H1 (cell line): ENCODE results near the gene LYRM4. TPM values are rescaled to one million over a fixed set of nuclear protein-coding genes. Genes with fewer than 3 reads are reported as not detected.

Experiments used
- CTCF ChIA-PET: fragments of 300-600 bp; sonication (Branson Sonifier 250); formaldehyde crosslinking; loops from one replicate; lab custom pipeline; 2021; ENCODE audit not compliant: partially characterized antibody; lab: Charles Lee
- POLR2A ChIA-PET: fragments of 300-600 bp; sonication (Branson Sonifier 250); formaldehyde crosslinking; loops from one replicate; lab custom pipeline; 2021; ENCODE audit warnings: inconsistent platforms; ENCODE audit not compliant: partially characterized antibody; lab: Charles Lee
- DNase-seq, 2 experiments: peaks; one replicate each; pipeline versions ENCODE4 v3.0.0 to v3.0.0-alpha.2; 2010 to 2022; ENCODE audit warnings: low spot score in 2 of 2, low read depth in 1 of 2, mixed read lengths in 1 of 2
- FAIRE-seq: peaks from 2 replicates; lab custom pipeline; 2011; peaks lifted over from hg19 to GRCh38; lab: Jason Lieb, UNC
- H2AFZ ChIP-seq: 2 replicates; pipeline ENCODE4 v1.8.1; 2012; ENCODE audit warnings: low read length, inconsistent platforms
- H2AK5ac ChIP-seq: 2 replicates; pipeline ENCODE4 v1.6.1; 2013; ENCODE audit warnings: low read depth, low read length
- H2BK120ac ChIP-seq: replicated peaks from 2 replicates; pipeline ENCODE3; 2013; ENCODE audit warnings: low read depth, low read length, inconsistent platforms
- H2BK12ac ChIP-seq: 2 replicates; pipeline ENCODE4 v1.6.1; 2013; ENCODE audit warnings: low read depth, low read length
- H2BK15ac ChIP-seq: 2 replicates; pipeline ENCODE4 v1.6.1; 2013; ENCODE audit warnings: low read length
- H2BK20ac ChIP-seq: 2 replicates; pipeline ENCODE4 v1.6.1; 2013; ENCODE audit warnings: low read length
- H2BK5ac ChIP-seq: 2 replicates; pipeline ENCODE4 v1.6.1; 2013; ENCODE audit warnings: low read depth, low read length
- H3K14ac ChIP-seq: 2 replicates; pipeline ENCODE4 v1.6.1; 2013; ENCODE audit warnings: inconsistent platforms; ENCODE audit not compliant: insufficient read length
- H3K18ac ChIP-seq: 2 replicates; pipeline ENCODE4 v1.6.1; 2013; ENCODE audit warnings: low read length; ENCODE audit errors: extremely low read depth
- H3K23ac ChIP-seq: 2 replicates; pipeline ENCODE4 v1.6.1; 2013; ENCODE audit warnings: inconsistent platforms; ENCODE audit not compliant: insufficient read length
- H3K23me2 ChIP-seq: 2 replicates; pipeline ENCODE4 v1.6.1; 2013; ENCODE audit warnings: low read depth, low read length
- H3K27ac ChIP-seq: 2 replicates; pipeline ENCODE4 v1.6.1; 2011; ENCODE audit warnings: low read depth, low read length, inconsistent platforms
- H3K27me3 ChIP-seq, 4 experiments: replicated peaks in 1 of 4; 1 replicate in 1 of 4; 2 replicates in 3 of 4; pipeline versions ENCODE4 v1.6.1 to v1.8.1; 2011 to 2013; ENCODE audit warnings: low read length in 3 of 4, mild to moderate bottlenecking in 3 of 4, inconsistent platforms in 2 of 4, mixed read lengths in 2 of 4, moderate library complexity in 1 of 4; ENCODE audit not compliant: control insufficient read depth in 3 of 4, insufficient read depth in 3 of 4; ENCODE audit errors: extremely low read depth in 1 of 4
- H3K36me3 ChIP-seq, 4 experiments: 2 replicates each; pipeline versions ENCODE4 v1.6.1 to v1.8.1; 2011 to 2013; ENCODE audit warnings: mild to moderate bottlenecking in 4 of 4, low read length in 3 of 4, moderate library complexity in 2 of 4, control low read depth in 1 of 4, inconsistent platforms in 1 of 4; ENCODE audit not compliant: insufficient read depth in 4 of 4, control insufficient read depth in 2 of 4
- H3K4ac ChIP-seq: replicated peaks from 2 replicates; pipeline ENCODE3; 2013; ENCODE audit warnings: low read length, low read depth, mixed read lengths, inconsistent platforms; ENCODE audit not compliant: insufficient read length
- H3K4me1 ChIP-seq, 4 experiments: replicated peaks in 1 of 4; 1 replicate in 1 of 4; 2 replicates in 3 of 4; pipeline versions ENCODE4 v1.6.1 to v1.8.1; 2011 to 2013; ENCODE audit warnings: low read length in 3 of 4, inconsistent platforms in 2 of 4, mixed read lengths in 1 of 4; ENCODE audit not compliant: insufficient read depth in 4 of 4, control insufficient read depth in 3 of 4
- H3K4me2 ChIP-seq, 2 experiments: 2 replicates each; pipeline versions ENCODE4 v1.6.1 to v1.8.1; 2011 to 2013; ENCODE audit warnings: low read depth in 2 of 2, low read length in 2 of 2, control low read depth in 1 of 2, inconsistent platforms in 1 of 2, mild to moderate bottlenecking in 1 of 2; ENCODE audit not compliant: insufficient read depth in 1 of 2
- H3K4me3 ChIP-seq, 4 experiments: fragments of 200-600, 300-600 bp in 1 of 4; sonication (generic), shearing (Covaris generic), sonication (Bioruptor Twin) in 1 of 4; 2 replicates each; pipeline versions ENCODE4 v1.5.1 to v1.8.1; 2011 to 2016; ENCODE audit warnings: low read length in 4 of 4, low read depth in 3 of 4, control low read depth in 2 of 4, inconsistent platforms in 2 of 4, mild to moderate bottlenecking in 2 of 4, mixed read lengths in 1 of 4, moderate library complexity in 1 of 4; ENCODE audit not compliant: insufficient read depth in 2 of 4; ENCODE audit errors: extremely low read depth in 1 of 4
- H3K56ac ChIP-seq: replicated peaks from 2 replicates; pipeline ENCODE3; 2013; ENCODE audit warnings: low read depth, mild to moderate bottlenecking, mixed read lengths, low read length, inconsistent platforms; ENCODE audit not compliant: insufficient read length
- H3K79me1 ChIP-seq: 2 replicates; pipeline ENCODE4 v1.6.1; 2013; ENCODE audit warnings: low read depth, low read length, control low read depth
- H3K79me2 ChIP-seq, 2 experiments: 2 replicates each; pipeline versions ENCODE4 v1.6.1 to v1.8.1; 2012 to 2013; ENCODE audit warnings: low read length in 2 of 2, mild to moderate bottlenecking in 2 of 2, inconsistent platforms in 1 of 2; ENCODE audit not compliant: insufficient read depth in 2 of 2, control insufficient read depth in 1 of 2
- H3K9ac ChIP-seq, 4 experiments: replicated peaks in 1 of 4; 1 replicate in 1 of 4; 2 replicates in 3 of 4; pipeline versions ENCODE4 v1.6.1 to v1.8.1; 2011 to 2013; ENCODE audit warnings: low read depth in 3 of 4, low read length in 3 of 4, control low read depth in 2 of 4, mild to moderate bottlenecking in 2 of 4, moderate library complexity in 2 of 4, inconsistent platforms in 1 of 4; ENCODE audit errors: extremely low read depth in 1 of 4
- H3K9me3 ChIP-seq, 2 experiments: 2 replicates each; pipeline versions ENCODE4 v1.6.1 to v1.8.1; 2012 to 2013; ENCODE audit warnings: mild to moderate bottlenecking in 2 of 2, moderate library complexity in 2 of 2, control low read depth in 1 of 2, inconsistent platforms in 1 of 2, low read depth in 1 of 2, low read length in 1 of 2, mixed read lengths in 1 of 2; ENCODE audit not compliant: insufficient read depth in 2 of 2
- H4K20me1 ChIP-seq, 2 experiments: replicated peaks in 1 of 2; 2 replicates each; pipeline versions ENCODE3 to v1.8.1; 2011 to 2013; ENCODE audit warnings: inconsistent platforms in 2 of 2, low read length in 2 of 2, mild to moderate bottlenecking in 1 of 2; ENCODE audit not compliant: insufficient read depth in 2 of 2, control insufficient read depth in 1 of 2
- H4K5ac ChIP-seq: 2 replicates; pipeline ENCODE4 v1.6.1; 2013; ENCODE audit warnings: low read length, low read depth, mixed read lengths, inconsistent platforms; ENCODE audit not compliant: insufficient read length
- H4K8ac ChIP-seq: 2 replicates; pipeline ENCODE4 v1.8.0; 2013; ENCODE audit warnings: mild to moderate bottlenecking, moderate library complexity, low read length, inconsistent platforms; ENCODE audit not compliant: insufficient read depth; ENCODE audit errors: extremely low read depth
- H4K91ac ChIP-seq: replicated peaks from 2 replicates; pipeline ENCODE3; 2013; ENCODE audit warnings: low read length, mixed read lengths, inconsistent platforms; ENCODE audit not compliant: insufficient read length
- CBX5 ChIP-seq: fragments of 300-800, 300-1000 bp; sonication (generic); IDR thresholded peaks from 2 replicates; pipeline ENCODE4 v1.7.1; 2016; ENCODE audit warnings: antibody characterized with exemption, low read length, low read depth
- WGBS, 2 experiments: shearing (Covaris generic) in 1 of 2; methylation state at CpG; one replicate each; pipeline versions ENCODE4 v1.1.6 to v1.1.7; 2013 to 2015; ENCODE audit warnings: low lambda C conversion rate in 2 of 2, mixed read lengths in 2 of 2, inconsistent platforms in 1 of 2, low coverage in 1 of 2, missing lambda C conversion rate in 1 of 2; ENCODE audit not compliant: insufficient replicate concordance in 2 of 2, insufficient coverage in 1 of 2, insufficient read length in 1 of 2; ENCODE audit errors: extremely low coverage in 1 of 2, missing lambda C conversion rate in 1 of 2; 5-methylcytosine and 5-hydroxymethylcytosine counted together
- polyA plus RNA-seq, 7 experiments: library from polyadenylated mRNA; depleted of rRNA in 3 of 7; stranded (reverse) in 5 of 7; unstranded in 2 of 7; fragments of >200 nt in 5 of 7; fragments of 200-250 nt in 2 of 7; gene quantifications; 1 replicate in 5 of 7; 2 replicates in 1 of 7; 4 replicates in 1 of 7; pipeline versions ENCODE4 v1.2.1 to v1.2.3, GENCODE V29; 2011 to 2013; ENCODE audit warnings: missing spikeins in 2 of 7, mixed read lengths in 2 of 7
- total RNA-seq: library from RNA; stranded (reverse); fragmentation: NEBNext Ultra II Directional; extraction: Animal tissue kit (Norgen Biotek cat#: 25700); gene quantifications from 2 replicates; pipeline ENCODE4 v1.2.1, GENCODE V29; 2021

LYRM4 gene
- total and polyA plus RNA-seq, 2 of the 8 experiments (the other 6 are each of a cell fraction or from before 2014, with no cell fraction given) = 56.6 to 62.8 TPM

- H3K14ac ChIP-seq = no peak overlapping the region
- ChIA-PET POLR2A (no interaction called here), CTCF (no interaction called here)
- no peak overlapping the region for H3K18ac ChIP-seq
- no peak overlapping the region for H2BK12ac ChIP-seq
- no peak overlapping the region for H2BK15ac ChIP-seq
- no peak overlapping the region for H2AFZ ChIP-seq
- no peaks in the 10 kb centered on the region for H3K9me3 ChIP-seq
- no peak overlapping the region for H3K56ac ChIP-seq
- H2BK5ac ChIP-seq = no peak overlapping the region
- H2BK120ac ChIP-seq = no peak overlapping the region
- no peak overlapping the region for H3K4ac ChIP-seq
- FAIRE-seq (no peak), DNase-seq (no peak)
- H3K4me3 ChIP-seq = no peak overlapping the region
- TF ChIP-seq CBX5 = no peak
- no peaks in the 10 kb centered on the region; the same call in 1 of the 2 replicates for H3K23me2 ChIP-seq
- H4K91ac ChIP-seq = no peak overlapping the region
- no peak overlapping the region for H2BK20ac ChIP-seq
- H3K4me1 ChIP-seq = no peaks in the 10 kb centered on the region; a peak in 1 of 7 replicates
- H3K79me1 ChIP-seq = no peaks in the 10 kb centered on the region; the same call in 1 of the 2 replicates
- no peak overlapping the region for H3K23ac ChIP-seq
- 93% methylated on average over 7 of the region's 7 CpGs; no CpG with 5 or more reads in 1 of the 2 experiments for WGBS, 2 experiments
- H3K79me2 ChIP-seq = no peaks in the 10 kb centered on the region
- H4K8ac ChIP-seq = no peak overlapping the region
- no peak overlapping the region for H2AK5ac ChIP-seq
- no peak overlapping the region for H3K9ac ChIP-seq
- peaks cover 2 to 14% of the 10 kb centered on the region in 2 experiments for H4K20me1 ChIP-seq
- no peak overlapping the region for H3K27ac ChIP-seq
- no peak overlapping the region for H4K5ac ChIP-seq
- no peak overlapping the region for H3K4me2 ChIP-seq
- no peaks in the 10 kb centered on the region for H3K27me3 ChIP-seq
- no peaks in the 10 kb centered on the region for H3K36me3 ChIP-seq
Observed at GRCh38 chr6:5121956-5122355, 138.8 kb downstream of the LYRM4 start.
